Sigmoid colon (tissue), 4 donors: ENCODE data around the gene PCSK5.

ENCODE experiments used
- CTCF ChIP-seq, 4 experiments: fragments of 450-650 bp in 3 of 4; fragments of 200-600 bp in 1 of 4; IDR thresholded peaks; one replicate each; pipeline ENCODE4 v1.5.1; 2016 to 2019; ENCODE audit warnings: antibody characterized with exemption in 4 of 4, mild to moderate bottlenecking in 3 of 4, moderate library complexity in 2 of 4
- EP300 ChIP-seq, 4 donors: sonication (generic); formaldehyde crosslinking; IDR thresholded peaks; one replicate each; pipeline ENCODE4 v1.6.1; 2017; ENCODE audit warnings: antibody characterized with exemption in 4 of 4
- POLR2A ChIP-seq, 2 donors: fragments of 450-650 bp; IDR thresholded peaks; one replicate each; pipeline ENCODE4 v1.6.1; 2016; ENCODE audit warnings: antibody characterized with exemption in 2 of 2, mild to moderate bottlenecking in 2 of 2, moderate library complexity in 2 of 2

DNA sequence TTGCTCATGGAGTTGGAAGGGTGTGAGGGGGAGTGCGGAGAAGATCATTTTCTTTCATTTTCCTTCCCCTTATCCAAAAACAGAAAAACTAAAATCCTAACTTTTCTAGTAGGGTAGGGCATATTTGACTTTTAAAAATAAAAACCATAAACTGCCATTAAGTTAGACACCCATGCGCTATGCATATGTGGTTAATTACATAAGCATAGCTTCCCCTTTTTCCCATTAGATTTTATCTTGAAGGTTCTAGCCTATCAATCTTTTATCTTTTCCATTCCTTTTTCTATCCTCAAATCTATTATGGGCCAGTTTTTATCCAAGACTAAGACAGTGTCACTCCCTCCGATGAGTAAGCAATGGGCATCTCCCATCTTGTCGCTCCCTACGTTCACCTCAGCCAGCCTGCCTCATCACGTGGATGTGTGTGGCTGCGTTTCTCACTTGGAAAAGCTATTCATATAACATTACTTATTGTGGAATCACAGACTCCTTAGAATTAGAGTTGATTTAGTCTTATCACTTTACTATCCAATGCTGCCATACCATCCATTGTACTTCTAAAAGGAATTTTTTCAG, 49.2 kb downstream of the PCSK5 start:
- TF ChIP-seq CTCF (IDR thresholded peaks at IDR 0.05) (no peak), POLR2A (IDR thresholded peaks at IDR 0.05) (no peak), EP300 (IDR thresholded peaks at IDR 0.05) (no peak)
